CD14-positive monocyte (primary cell): ENCODE measurements around the gene GDF9. TPM values are rescaled to one million over a fixed set of nuclear protein-coding genes. Genes with fewer than 3 reads are reported as not detected.

Experiments
- DNase-seq, 3 donors: peaks; one replicate each; pipeline ENCODE4 v3.0.0-alpha.2; 2011 to 2022
- H2AFZ ChIP-seq: 2 replicates; pipeline ENCODE4 v1.6.0; 2012; ENCODE audit warnings: mild to moderate bottlenecking, low read depth, low read length, inconsistent platforms; ENCODE audit not compliant: insufficient read depth, poor library complexity, severe bottlenecking
- H3K27ac ChIP-seq, 2 donors: 1 replicate in 1 of 2; 2 replicates in 1 of 2; pipeline ENCODE4 v1.5.1; 2012 to 2013; ENCODE audit warnings: low read length in 2 of 2, control low read depth in 1 of 2, inconsistent platforms in 1 of 2, low read depth in 1 of 2, mild to moderate bottlenecking in 1 of 2
- H3K27me3 ChIP-seq, 2 donors: one replicate each; pipeline versions ENCODE4 v1.6.0 to v1.6.1; 2011 to 2013; ENCODE audit warnings: low read length in 2 of 2; ENCODE audit not compliant: control insufficient read depth in 2 of 2, insufficient read depth in 2 of 2
- H3K36me3 ChIP-seq, 2 donors: replicated peaks in 1 of 2; 1 replicate in 1 of 2; 2 replicates in 1 of 2; pipeline versions ENCODE4 v1.5.1 to v1.6.1; 2012 to 2013; ENCODE audit warnings: low read length in 2 of 2, control low read depth in 1 of 2, inconsistent platforms in 1 of 2, mild to moderate bottlenecking in 1 of 2; ENCODE audit not compliant: insufficient read depth in 2 of 2, control insufficient read depth in 1 of 2
- H3K4me1 ChIP-seq, 2 donors: 1 replicate in 1 of 2; 2 replicates in 1 of 2; pipeline versions ENCODE4 v1.5.1 to v1.6.1; 2012 to 2013; ENCODE audit warnings: low read length in 2 of 2, control low read depth in 1 of 2, inconsistent platforms in 1 of 2, mild to moderate bottlenecking in 1 of 2, moderate library complexity in 1 of 2; ENCODE audit not compliant: insufficient read depth in 2 of 2, control insufficient read depth in 1 of 2
- H3K4me2 ChIP-seq: replicated peaks from 2 replicates; pipeline ENCODE3; 2012; ENCODE audit warnings: low read length, moderate library complexity, mild to moderate bottlenecking; ENCODE audit not compliant: poor library complexity, severe bottlenecking; ENCODE audit errors: extremely low read depth
- H3K4me3 ChIP-seq, 3 experiments: fragments of 200-600 bp in 1 of 3; sonication (generic) in 1 of 3; replicated peaks in 1 of 3; 1 replicate in 2 of 3; 2 replicates in 1 of 3; pipeline ENCODE4 v1.5.1; 2011 to 2013; ENCODE audit warnings: low read length in 3 of 3, mild to moderate bottlenecking in 3 of 3, control low read depth in 2 of 3, low read depth in 2 of 3, inconsistent platforms in 1 of 3, moderate library complexity in 1 of 3
- H3K79me2 ChIP-seq: 2 replicates; pipeline ENCODE4 v1.6.0; 2012; ENCODE audit warnings: mild to moderate bottlenecking, control low read depth, inconsistent platforms, low read length, moderate library complexity; ENCODE audit not compliant: insufficient read depth
- H3K9ac ChIP-seq: 2 replicates; pipeline ENCODE4 v1.6.0; 2017; ENCODE audit warnings: low read length, mild to moderate bottlenecking; ENCODE audit not compliant: insufficient read depth, poor library complexity, severe bottlenecking
- H3K9me3 ChIP-seq, 2 donors: replicated peaks in 1 of 2; 1 replicate in 1 of 2; 2 replicates in 1 of 2; pipeline versions ENCODE4 v1.5.1 to v1.6.1; 2012 to 2013; ENCODE audit warnings: low read length in 2 of 2, control low read depth in 1 of 2; ENCODE audit not compliant: control insufficient read depth in 1 of 2, insufficient read depth in 1 of 2
- H4K20me1 ChIP-seq: 2 replicates; pipeline ENCODE4 v1.6.0; 2012; ENCODE audit warnings: mild to moderate bottlenecking, low read length, control low read depth, moderate library complexity; ENCODE audit not compliant: insufficient read depth
- H3K27ac Mint-ChIP-seq, 7 donors: one replicate each; pipeline ENCODE4 v1.8.0; 2020; ENCODE audit warnings: mild to moderate bottlenecking in 7 of 7, mixed read lengths in 7 of 7, moderate library complexity in 6 of 7, inconsistent platforms in 2 of 7
- H3K27me3 Mint-ChIP-seq, 3 donors: one replicate each; pipeline ENCODE4 v1.8.0; 2021 to 2022; ENCODE audit warnings: low read depth in 3 of 3, mild to moderate bottlenecking in 3 of 3, mixed read lengths in 3 of 3, moderate library complexity in 3 of 3, inconsistent platforms in 1 of 3
- H3K36me3 Mint-ChIP-seq, 2 donors: one replicate each; pipeline ENCODE4 v1.8.0; 2020; ENCODE audit warnings: mixed read lengths in 2 of 2, inconsistent platforms in 1 of 2, mild to moderate bottlenecking in 1 of 2
- H3K4me1 Mint-ChIP-seq: one replicate; pipeline ENCODE4 v1.8.0; 2020; ENCODE audit warnings: mild to moderate bottlenecking, mixed read lengths
- H3K4me3 Mint-ChIP-seq, 2 donors: one replicate each; pipeline ENCODE4 v1.8.0; 2020; ENCODE audit warnings: mild to moderate bottlenecking in 2 of 2, mixed read lengths in 2 of 2, moderate library complexity in 1 of 2
- H3K9me3 Mint-ChIP-seq, 7 donors: one replicate each; pipeline ENCODE4 v1.8.0; 2020 to 2022; ENCODE audit warnings: mixed read lengths in 7 of 7, mild to moderate bottlenecking in 6 of 7, moderate library complexity in 6 of 7, inconsistent platforms in 2 of 7
- CTCF ChIP-seq: fragments of 200-600 bp; IDR thresholded peaks from one replicate; pipeline ENCODE4 v1.8.0; 2022; ENCODE audit warnings: antibody characterized with exemption, mild to moderate bottlenecking
- WGBS: methylation state at CpG from one replicate; pipeline ENCODE4 v1.1.5; 2013; ENCODE audit warnings: missing lambda C conversion rate; ENCODE audit not compliant: insufficient coverage; 5-methylcytosine and 5-hydroxymethylcytosine counted together
- intact Hi-C, 2 donors: fragments of 100-400 bp; cut with micrococcal nuclease; formaldehyde crosslinking; loops; one replicate each; pipeline versions ENCODE4 v1.15.0 to v1.15.1; 2023
- polyA plus RNA-seq, 3 donors: library from polyadenylated mRNA; depleted of rRNA in 1 of 3; unstranded in 2 of 3; stranded (reverse) in 1 of 3; fragments of 300-500 nt in 2 of 3; fragments of >200 nt in 1 of 3; fragmentation: Illumina TruSeq in 2 of 3; gene quantifications; 1 replicate in 2 of 3; 2 replicates in 1 of 3; pipeline ENCODE4 v1.2.3, GENCODE V29; 2012 to 2021

GDF9 gene
- polyA plus RNA-seq, 3 donors: 0.55 TPM; not detected in 2

- WGBS: 100% methylated on average over 1 of the region's 4 CpGs
- Histone ChIP-seq H3K9ac (no peak overlapping the region), H3K9me3 (no peaks in the 10 kb centered on the region), H3K27me3 (no peaks in the 10 kb centered on the region), H3K36me3 (peaks cover 65 to 85% of the 10 kb centered on the region in 2 donors), H2AFZ (no peak overlapping the region), H3K4me2 (no peak overlapping the region), H3K4me3 (no peak overlapping the region), H3K4me1 (no peaks in the 10 kb centered on the region), H4K20me1 (peaks cover 21% of the 10 kb centered on the region), H3K79me2 (no peaks in the 10 kb centered on the region), H3K27ac (no peak overlapping the region)
- Mint-ChIP-seq H3K27ac (no peak overlapping the region), H3K36me3 (peaks cover 68 to 72% of the 10 kb centered on the region in 2 donors), H3K4me1 (peaks cover 5% of the 10 kb centered on the region), H3K27me3 (no peaks in the 10 kb centered on the region), H3K4me3 (no peak overlapping the region), H3K9me3 (no peaks in the 10 kb centered on the region)
- no peak for TF ChIP-seq CTCF
- no peak for DNase-seq
- intact Hi-C loops: no loop called here
Observed at GRCh38 chr5:132901036-132901435, 34.8 kb upstream of the GDF9 start.

- peaks cover 73 to 82% of the 10 kb centered on the region in 2 donors for H3K36me3 Mint-ChIP-seq
- Histone ChIP-seq H3K27me3 (no peaks in the 10 kb centered on the region), H3K79me2 (no peaks in the 10 kb centered on the region), H2AFZ (no peak overlapping the region), H3K4me3 (no peak overlapping the region), H3K9ac (no peak overlapping the region), H3K4me1 (no peaks in the 10 kb centered on the region), H3K9me3 (no peaks in the 10 kb centered on the region), H4K20me1 (peaks cover 5% of the 10 kb centered on the region), H3K27ac (no peak overlapping the region), H3K36me3 (peaks cover 80 to 99% of the 10 kb centered on the region in 2 donors), H3K4me2 (no peak overlapping the region)
- H3K27me3 Mint-ChIP-seq: no peaks in the 10 kb centered on the region
- no peak overlapping the region for H3K4me3 Mint-ChIP-seq
- no peaks in the 10 kb centered on the region for H3K9me3 Mint-ChIP-seq
- intact Hi-C loops: no loop called here
- no peak overlapping the region for H3K27ac Mint-ChIP-seq
- no peak for TF ChIP-seq CTCF
- H3K4me1 Mint-ChIP-seq: no peaks in the 10 kb centered on the region
- DNase-seq: no peak
- 86% methylated on average over 3 of the region's 3 CpGs for WGBS
Observed at GRCh38 chr5:132898094-132898493, 31.8 kb upstream of the GDF9 start.
